Nephron progenitor cell (in vitro differentiated cells): ENCODE results near the gene MRAP.

Experiments
- DNase-seq: peaks from one replicate; pipeline ENCODE4 v3.0.0; 2021
- H3K27ac Mint-ChIP-seq: 2 replicates; pipeline ENCODE4 v1.8.0; 2021; ENCODE audit warnings: mild to moderate bottlenecking, moderate library complexity, mixed read lengths
- H3K27me3 Mint-ChIP-seq: 2 replicates; pipeline ENCODE4 v1.8.0; 2021; ENCODE audit warnings: mild to moderate bottlenecking, low read depth, mixed read lengths; ENCODE audit not compliant: poor library complexity
- H3K36me3 Mint-ChIP-seq: 2 replicates; pipeline ENCODE4 v1.8.0; 2021; ENCODE audit warnings: low read depth, mixed read lengths
- H3K4me1 Mint-ChIP-seq: 2 replicates; pipeline ENCODE4 v1.8.0; 2021; ENCODE audit warnings: mixed read lengths
- H3K4me3 Mint-ChIP-seq: 2 replicates; pipeline ENCODE4 v1.8.0; 2021; ENCODE audit warnings: mild to moderate bottlenecking, moderate library complexity, mixed read lengths
- H3K9me3 Mint-ChIP-seq: 2 replicates; pipeline ENCODE4 v1.8.0; 2021; ENCODE audit warnings: mild to moderate bottlenecking, moderate library complexity, mixed read lengths
- TF ChIP-seq, protein P1 (sequence below): fragments of 200-600 bp; sonication (generic); IDR thresholded peaks from 2 replicates; pipeline ENCODE4 v1.5.0; 2021; ENCODE audit warnings: antibody characterized with exemption

MRAP gene

DNA sequence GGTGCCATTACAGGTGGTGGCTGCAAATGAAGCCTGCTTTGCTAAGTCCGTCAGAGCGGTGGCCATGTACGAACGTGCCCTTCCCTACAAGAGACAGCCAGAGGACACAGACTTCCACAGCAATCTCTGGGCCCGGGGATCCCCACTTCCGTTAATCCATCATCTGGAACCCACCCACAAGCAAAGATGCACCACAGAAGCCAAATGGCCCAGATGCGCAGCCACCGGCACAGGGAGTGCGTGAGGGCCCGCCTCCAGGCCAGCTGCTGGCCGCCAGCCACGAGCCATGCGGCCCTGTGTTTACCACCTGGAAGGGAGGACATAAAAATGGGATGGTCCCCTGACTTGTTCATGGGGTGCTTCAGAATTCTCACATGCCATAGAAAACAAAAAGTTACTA is 22.1 kb downstream of the MRAP start:
- peaks cover 50% of the 10 kb centered on the region for H3K36me3 Mint-ChIP-seq
- no peak overlapping the region for H3K27ac Mint-ChIP-seq
- no peaks in the 10 kb centered on the region for H3K27me3 Mint-ChIP-seq
- TF ChIP-seq, protein P1, sequence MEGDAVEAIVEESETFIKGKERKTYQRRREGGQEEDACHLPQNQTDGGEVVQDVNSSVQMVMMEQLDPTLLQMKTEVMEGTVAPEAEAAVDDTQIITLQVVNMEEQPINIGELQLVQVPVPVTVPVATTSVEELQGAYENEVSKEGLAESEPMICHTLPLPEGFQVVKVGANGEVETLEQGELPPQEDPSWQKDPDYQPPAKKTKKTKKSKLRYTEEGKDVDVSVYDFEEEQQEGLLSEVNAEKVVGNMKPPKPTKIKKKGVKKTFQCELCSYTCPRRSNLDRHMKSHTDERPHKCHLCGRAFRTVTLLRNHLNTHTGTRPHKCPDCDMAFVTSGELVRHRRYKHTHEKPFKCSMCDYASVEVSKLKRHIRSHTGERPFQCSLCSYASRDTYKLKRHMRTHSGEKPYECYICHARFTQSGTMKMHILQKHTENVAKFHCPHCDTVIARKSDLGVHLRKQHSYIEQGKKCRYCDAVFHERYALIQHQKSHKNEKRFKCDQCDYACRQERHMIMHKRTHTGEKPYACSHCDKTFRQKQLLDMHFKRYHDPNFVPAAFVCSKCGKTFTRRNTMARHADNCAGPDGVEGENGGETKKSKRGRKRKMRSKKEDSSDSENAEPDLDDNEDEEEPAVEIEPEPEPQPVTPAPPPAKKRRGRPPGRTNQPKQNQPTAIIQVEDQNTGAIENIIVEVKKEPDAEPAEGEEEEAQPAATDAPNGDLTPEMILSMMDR = no peak
- no peaks in the 10 kb centered on the region for H3K4me1 Mint-ChIP-seq
- no peak for DNase-seq
- no peaks in the 10 kb centered on the region for H3K9me3 Mint-ChIP-seq
- no peak overlapping the region for H3K4me3 Mint-ChIP-seq

DNA sequence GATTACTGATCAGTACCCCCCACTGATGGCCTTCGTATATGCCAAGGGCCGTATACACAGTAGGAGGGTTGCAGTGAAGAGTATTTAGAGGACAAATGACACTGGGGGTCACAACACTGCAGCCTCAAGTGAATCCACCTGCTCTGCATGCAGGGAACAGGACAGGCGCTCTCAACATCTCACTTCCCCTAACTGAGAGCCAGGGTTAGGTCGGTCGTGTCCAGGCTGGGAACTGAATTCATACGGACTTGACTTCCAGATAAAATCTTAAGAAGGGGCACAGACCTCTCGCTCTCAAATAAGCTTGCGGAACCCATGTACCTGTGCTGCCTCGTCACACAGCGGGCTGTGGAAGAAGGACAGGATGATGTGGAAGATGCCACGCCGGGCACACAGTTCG is 22.8 kb downstream of the MRAP start:
- H3K4me3 Mint-ChIP-seq = no peak overlapping the region
- peaks cover 58% of the 10 kb centered on the region for H3K36me3 Mint-ChIP-seq
- TF ChIP-seq, protein P1 = no peak
- H3K27ac Mint-ChIP-seq = no peak overlapping the region
- H3K9me3 Mint-ChIP-seq = no peaks in the 10 kb centered on the region
- no peaks in the 10 kb centered on the region for H3K27me3 Mint-ChIP-seq
- H3K4me1 Mint-ChIP-seq = no peaks in the 10 kb centered on the region
- no peak for DNase-seq

DNA sequence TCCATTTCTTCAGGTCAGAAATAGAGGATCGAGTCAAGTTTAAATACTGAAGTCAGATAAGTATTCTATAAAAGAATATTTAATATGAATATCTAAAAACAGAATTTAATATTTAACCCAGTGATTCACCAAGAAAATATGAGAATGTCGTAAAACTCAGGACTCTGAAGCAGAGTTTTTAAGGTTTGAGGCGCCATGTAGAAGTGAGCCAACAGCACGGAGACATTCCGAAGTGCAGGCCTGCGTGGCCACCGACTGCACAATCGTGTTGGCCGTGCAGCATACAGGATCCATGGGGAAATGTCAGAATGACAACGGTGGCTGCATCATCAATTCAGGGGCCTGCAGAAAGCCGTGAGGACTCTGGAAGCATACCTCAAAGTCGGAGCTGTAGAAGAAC is 23.4 kb downstream of the MRAP start:
- peaks cover 64% of the 10 kb centered on the region for H3K36me3 Mint-ChIP-seq
- no peak for DNase-seq
- H3K27ac Mint-ChIP-seq = peak overlapping the region; percentile 45
- no peaks in the 10 kb centered on the region for H3K9me3 Mint-ChIP-seq
- H3K4me3 Mint-ChIP-seq = no peak overlapping the region
- H3K4me1 Mint-ChIP-seq = no peaks in the 10 kb centered on the region
- TF ChIP-seq, protein P1 = no peak
- H3K27me3 Mint-ChIP-seq = no peaks in the 10 kb centered on the region

- H3K4me1 Mint-ChIP-seq = no peaks in the 10 kb centered on the region
- H3K27ac Mint-ChIP-seq = peak overlapping the region; percentile 41
- peaks cover 70% of the 10 kb centered on the region for H3K36me3 Mint-ChIP-seq
- DNase-seq = no peak
- no peak overlapping the region for H3K4me3 Mint-ChIP-seq
- TF ChIP-seq, protein P1 = no peak
- no peaks in the 10 kb centered on the region for H3K9me3 Mint-ChIP-seq
- no peaks in the 10 kb centered on the region for H3K27me3 Mint-ChIP-seq
Measured at GRCh38 chr21:32322676-32323075, 24.0 kb downstream of the MRAP start.

GRCh38 chr21:32325706-32326105 is 27.1 kb downstream of the MRAP start:
- Mint-ChIP-seq H3K4me3 (no peak overlapping the region), H3K27me3 (no peaks in the 10 kb centered on the region), H3K9me3 (no peaks in the 10 kb centered on the region), H3K36me3 (peaks cover 73% of the 10 kb centered on the region), H3K27ac (no peak overlapping the region), H3K4me1 (no peaks in the 10 kb centered on the region)
- DNase-seq = no peak
- TF ChIP-seq, protein P1 = no peak

- no peak overlapping the region for H3K27ac Mint-ChIP-seq
- H3K4me1 Mint-ChIP-seq = no peaks in the 10 kb centered on the region
- no peak overlapping the region for H3K4me3 Mint-ChIP-seq
- H3K27me3 Mint-ChIP-seq = no peaks in the 10 kb centered on the region
- no peak for DNase-seq
- H3K36me3 Mint-ChIP-seq = peaks cover 90% of the 10 kb centered on the region
- TF ChIP-seq, protein P1 = no peak
- H3K9me3 Mint-ChIP-seq = peaks cover 5% of the 10 kb centered on the region
Measured at GRCh38 chr21:32328595-32328994, 29.9 kb downstream of the MRAP start.
